ENCODE results near the gene DLGAP3.
"Not testable (repeated sequence)": the region's sequence is repeated elsewhere in the genome, so short reads cannot be mapped to it uniquely, and the experiment has no call there.

Gene DLGAP3

GRCh38 chr1:34929497-34929852 is at the start of gene DLGAP3:
Gene DLGAP3, minus strand, starts transcription at chr1:34929650. Its CDS starts 24,267 bp downstream, at chr1:34905383.
- no peak for DNase-seq

GRCh38 chr1:34978921-34979320 is 49.5 kb upstream of the DLGAP3 start:
- no peak for DNase-seq

- no peak for DNase-seq
These were observed 48.4 kb upstream of the DLGAP3 start for GRCh38 chr1:34977858-34978257.

- no peak for DNase-seq
These were observed 47.7 kb upstream of the DLGAP3 start for GRCh38 chr1:34977210-34977471.

- no peak for DNase-seq
These were observed 47.1 kb upstream of the DLGAP3 start for GRCh38 chr1:34976384-34977209.

GRCh38 chr1:34975771-34976170 is 46.3 kb upstream of the DLGAP3 start:
- DNase-seq = no peak

GRCh38 chr1:34975338-34975737 is 45.9 kb upstream of the DLGAP3 start:
- no peak for DNase-seq

- no peak for DNase-seq
These were observed 45.2 kb upstream of the DLGAP3 start for GRCh38 chr1:34974626-34975025.

GRCh38 chr1:34973326-34973725 is 43.9 kb upstream of the DLGAP3 start:
- DNase-seq = no peak

GRCh38 chr1:34970829-34971228 is 41.4 kb upstream of the DLGAP3 start:
- DNase-seq = no peak

GRCh38 chr1:34970220-34970735 is 40.8 kb upstream of the DLGAP3 start:
- no peak for DNase-seq

GRCh38 chr1:34968297-34968696 is 38.8 kb upstream of the DLGAP3 start:
- not testable (repeated sequence) for DNase-seq

GRCh38 chr1:34967672-34968071 is 38.2 kb upstream of the DLGAP3 start:
- not testable (repeated sequence) for DNase-seq

- no peak for DNase-seq
These were observed 36.1 kb upstream of the DLGAP3 start for GRCh38 chr1:34965597-34965996.

GRCh38 chr1:34950428-34950827 is 21.0 kb upstream of the DLGAP3 start:
- no peak for DNase-seq

- not testable (repeated sequence) for DNase-seq
These were observed 19.3 kb upstream of the DLGAP3 start for GRCh38 chr1:34948739-34949138.

GRCh38 chr1:34947641-34948314 is 18.3 kb upstream of the DLGAP3 start:
- DNase-seq = not testable (repeated sequence)

- no peak for DNase-seq
These were observed 16.8 kb upstream of the DLGAP3 start for GRCh38 chr1:34946211-34946610.

- DNase-seq = not testable (repeated sequence)
These were observed 12.3 kb upstream of the DLGAP3 start for GRCh38 chr1:34941798-34942197.

- no peak for DNase-seq
These were observed 1.2 kb upstream of the DLGAP3 start for GRCh38 chr1:34930702-34931071.

GRCh38 chr1:34929853-34930701 is 627 bp upstream of the DLGAP3 start:
- no peak for DNase-seq

- no peak for DNase-seq
These were observed 552 bp downstream of the DLGAP3 start for GRCh38 chr1:34928699-34929496.

Measured in cortex of kidney (tissue), 1 donor.